Measurements from ENCODE around the gene ANTXR2. TPM values are rescaled to one million over a fixed set of nuclear protein-coding genes. Genes with fewer than 3 reads are reported as not detected.
A peak's percentile ranks its signal among the peaks of the same experiment; 100 is the strongest.

Gene ANTXR2
- total and polyA plus RNA-seq, 2 of the 13 experiments (the other 11 are each of a cell fraction or from before 2014, with no cell fraction given): 4.6 to 14.5 TPM

DNA sequence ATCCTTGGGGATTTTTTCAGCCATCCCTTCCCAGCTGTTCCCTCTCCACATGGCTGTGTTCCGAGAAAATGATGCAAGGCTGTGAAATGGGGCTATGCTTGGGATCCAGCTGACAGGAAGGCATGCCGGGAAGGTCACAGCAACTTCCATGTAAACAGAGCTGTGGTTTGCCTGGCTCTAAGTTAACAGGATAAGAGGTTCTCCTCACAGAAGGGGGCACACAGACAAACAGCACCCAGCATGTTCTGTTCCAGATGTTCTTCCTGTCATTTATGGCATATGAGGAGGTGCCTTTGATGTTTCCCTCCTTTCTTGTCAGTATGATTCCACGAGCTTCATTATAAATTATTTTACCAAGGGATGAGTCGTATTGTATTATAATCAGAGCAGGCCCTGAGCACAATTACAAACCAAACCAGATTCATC is 220.7 kb downstream of the ANTXR2 start (continued):
- TF ChIP-seq, protein P1, sequence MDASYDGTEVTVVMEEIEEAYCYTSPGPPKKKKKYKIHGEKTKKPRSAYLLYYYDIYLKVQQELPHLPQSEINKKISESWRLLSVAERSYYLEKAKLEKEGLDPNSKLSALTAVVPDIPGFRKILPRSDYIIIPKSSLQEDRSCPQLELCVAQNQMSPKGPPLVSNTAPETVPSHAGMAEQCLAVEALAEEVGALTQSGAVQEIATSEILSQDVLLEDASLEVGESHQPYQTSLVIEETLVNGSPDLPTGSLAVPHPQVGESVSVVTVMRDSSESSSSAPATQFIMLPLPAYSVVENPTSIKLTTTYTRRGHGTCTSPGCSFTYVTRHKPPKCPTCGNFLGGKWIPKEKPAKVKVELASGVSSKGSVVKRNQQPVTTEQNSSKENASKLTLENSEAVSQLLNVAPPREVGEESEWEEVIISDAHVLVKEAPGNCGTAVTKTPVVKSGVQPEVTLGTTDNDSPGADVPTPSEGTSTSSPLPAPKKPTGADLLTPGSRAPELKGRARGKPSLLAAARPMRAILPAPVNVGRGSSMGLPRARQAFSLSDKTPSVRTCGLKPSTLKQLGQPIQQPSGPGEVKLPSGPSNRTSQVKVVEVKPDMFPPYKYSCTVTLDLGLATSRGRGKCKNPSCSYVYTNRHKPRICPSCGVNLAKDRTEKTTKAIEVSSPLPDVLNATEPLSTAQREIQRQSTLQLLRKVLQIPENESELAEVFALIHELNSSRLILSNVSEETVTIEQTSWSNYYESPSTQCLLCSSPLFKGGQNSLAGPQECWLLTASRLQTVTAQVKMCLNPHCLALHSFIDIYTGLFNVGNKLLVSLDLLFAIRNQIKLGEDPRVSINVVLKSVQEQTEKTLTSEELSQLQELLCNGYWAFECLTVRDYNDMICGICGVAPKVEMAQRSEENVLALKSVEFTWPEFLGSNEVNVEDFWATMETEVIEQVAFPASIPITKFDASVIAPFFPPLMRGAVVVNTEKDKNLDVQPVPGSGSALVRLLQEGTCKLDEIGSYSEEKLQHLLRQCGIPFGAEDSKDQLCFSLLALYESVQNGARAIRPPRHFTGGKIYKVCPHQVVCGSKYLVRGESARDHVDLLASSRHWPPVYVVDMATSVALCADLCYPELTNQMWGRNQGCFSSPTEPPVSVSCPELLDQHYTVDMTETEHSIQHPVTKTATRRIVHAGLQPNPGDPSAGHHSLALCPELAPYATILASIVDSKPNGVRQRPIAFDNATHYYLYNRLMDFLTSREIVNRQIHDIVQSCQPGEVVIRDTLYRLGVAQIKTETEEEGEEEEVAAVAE (CRISPR knock-in tag; IDR thresholded peaks at IDR 0.05; ENCODE audit: borderline replicate concordance): no peak
- TF ChIP-seq, protein P2, sequence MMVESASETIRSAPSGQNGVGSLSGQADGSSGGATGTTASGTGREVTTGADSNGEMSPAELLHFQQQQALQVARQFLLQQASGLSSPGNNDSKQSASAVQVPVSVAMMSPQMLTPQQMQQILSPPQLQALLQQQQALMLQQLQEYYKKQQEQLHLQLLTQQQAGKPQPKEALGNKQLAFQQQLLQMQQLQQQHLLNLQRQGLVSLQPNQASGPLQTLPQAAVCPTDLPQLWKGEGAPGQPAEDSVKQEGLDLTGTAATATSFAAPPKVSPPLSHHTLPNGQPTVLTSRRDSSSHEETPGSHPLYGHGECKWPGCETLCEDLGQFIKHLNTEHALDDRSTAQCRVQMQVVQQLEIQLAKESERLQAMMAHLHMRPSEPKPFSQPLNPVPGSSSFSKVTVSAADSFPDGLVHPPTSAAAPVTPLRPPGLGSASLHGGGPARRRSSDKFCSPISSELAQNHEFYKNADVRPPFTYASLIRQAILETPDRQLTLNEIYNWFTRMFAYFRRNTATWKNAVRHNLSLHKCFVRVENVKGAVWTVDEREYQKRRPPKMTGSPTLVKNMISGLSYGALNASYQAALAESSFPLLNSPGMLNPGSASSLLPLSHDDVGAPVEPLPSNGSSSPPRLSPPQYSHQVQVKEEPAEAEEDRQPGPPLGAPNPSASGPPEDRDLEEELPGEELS (CRISPR knock-in tag; IDR thresholded peaks at IDR 0.05): no peak
- TF ChIP-seq ZNF354B (CRISPR knock-in tag; IDR thresholded peaks at IDR 0.05): no peak
- TF ChIP-seq KDM1A (CRISPR knock-in tag; IDR thresholded peaks at IDR 0.05): no peak
- no peak for TF ChIP-seq SP1 (IDR thresholded peaks at IDR 0.05)
- no peak for TF ChIP-seq SP1 (CRISPR knock-in tag; IDR thresholded peaks at IDR 0.05)
- no peak for TF ChIP-seq FOXA1 (IDR thresholded peaks at IDR 0.05)
- peak; percentile 69 for TF ChIP-seq FOXA1 (CRISPR knock-in tag; IDR thresholded peaks at IDR 0.05)
- TF ChIP-seq, protein P3, sequence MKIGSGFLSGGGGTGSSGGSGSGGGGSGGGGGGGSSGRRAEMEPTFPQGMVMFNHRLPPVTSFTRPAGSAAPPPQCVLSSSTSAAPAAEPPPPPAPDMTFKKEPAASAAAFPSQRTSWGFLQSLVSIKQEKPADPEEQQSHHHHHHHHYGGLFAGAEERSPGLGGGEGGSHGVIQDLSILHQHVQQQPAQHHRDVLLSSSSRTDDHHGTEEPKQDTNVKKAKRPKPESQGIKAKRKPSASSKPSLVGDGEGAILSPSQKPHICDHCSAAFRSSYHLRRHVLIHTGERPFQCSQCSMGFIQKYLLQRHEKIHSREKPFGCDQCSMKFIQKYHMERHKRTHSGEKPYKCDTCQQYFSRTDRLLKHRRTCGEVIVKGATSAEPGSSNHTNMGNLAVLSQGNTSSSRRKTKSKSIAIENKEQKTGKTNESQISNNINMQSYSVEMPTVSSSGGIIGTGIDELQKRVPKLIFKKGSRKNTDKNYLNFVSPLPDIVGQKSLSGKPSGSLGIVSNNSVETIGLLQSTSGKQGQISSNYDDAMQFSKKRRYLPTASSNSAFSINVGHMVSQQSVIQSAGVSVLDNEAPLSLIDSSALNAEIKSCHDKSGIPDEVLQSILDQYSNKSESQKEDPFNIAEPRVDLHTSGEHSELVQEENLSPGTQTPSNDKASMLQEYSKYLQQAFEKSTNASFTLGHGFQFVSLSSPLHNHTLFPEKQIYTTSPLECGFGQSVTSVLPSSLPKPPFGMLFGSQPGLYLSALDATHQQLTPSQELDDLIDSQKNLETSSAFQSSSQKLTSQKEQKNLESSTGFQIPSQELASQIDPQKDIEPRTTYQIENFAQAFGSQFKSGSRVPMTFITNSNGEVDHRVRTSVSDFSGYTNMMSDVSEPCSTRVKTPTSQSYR (CRISPR knock-in tag; IDR thresholded peaks at IDR 0.05; ENCODE audit: borderline replicate concordance): no peak
- TF ChIP-seq ZNF572 (CRISPR knock-in tag; IDR thresholded peaks at IDR 0.05): no peak
- no peak for TF ChIP-seq KMT2A (CRISPR knock-in tag; IDR thresholded peaks at IDR 0.05)
- TF ChIP-seq MXD4 (CRISPR knock-in tag; IDR thresholded peaks at IDR 0.05): no peak
- TF ChIP-seq RFX3 (CRISPR knock-in tag; IDR thresholded peaks at IDR 0.05): no peak
- TF ChIP-seq GATAD2A (CRISPR knock-in tag; IDR thresholded peaks at IDR 0.05): 0 out of 2 replicates have a peak, but pooled peaks have one; percentile 29
- TF ChIP-seq SMC3 (IDR thresholded peaks at IDR 0.05; ENCODE audit: low read length): no peak
- TF ChIP-seq NCOR1 (IDR thresholded peaks at IDR 0.05; ENCODE audit: borderline replicate concordance, low read length): no peak
- TF ChIP-seq THAP11 (CRISPR knock-in tag; IDR thresholded peaks at IDR 0.05): peak; percentile 48; the same call in 1 of the 2 replicates
- no peak for TF ChIP-seq SIN3A (IDR thresholded peaks at IDR 0.05; ENCODE audit: borderline replicate concordance, low read depth, low read length)
- no peak for TF ChIP-seq MAF1 (CRISPR knock-in tag; IDR thresholded peaks at IDR 0.05; ENCODE audit: borderline replicate concordance)
- TF ChIP-seq ZNF629 (CRISPR knock-in tag; conservative IDR thresholded peaks at IDR 0.05): peak; percentile 54
- TF ChIP-seq FOSL2 (CRISPR knock-in tag; IDR thresholded peaks at IDR 0.05): peak; percentile 58
- no peak for TF ChIP-seq ZNF20 (CRISPR knock-in tag; IDR thresholded peaks at IDR 0.05)
- TF ChIP-seq SPEN (CRISPR knock-in tag; IDR thresholded peaks at IDR 0.05; ENCODE audit: low read depth): no peak

Data from HepG2 (cell line).